ENCODE measurements around the gene PRKAG3. TPM values are rescaled to one million over a fixed set of nuclear protein-coding genes. Genes with fewer than 3 reads are reported as not detected.

Gene PRKAG3
- polyA plus RNA-seq, 2 donors: 0.02 TPM; not detected in 1

DNA sequence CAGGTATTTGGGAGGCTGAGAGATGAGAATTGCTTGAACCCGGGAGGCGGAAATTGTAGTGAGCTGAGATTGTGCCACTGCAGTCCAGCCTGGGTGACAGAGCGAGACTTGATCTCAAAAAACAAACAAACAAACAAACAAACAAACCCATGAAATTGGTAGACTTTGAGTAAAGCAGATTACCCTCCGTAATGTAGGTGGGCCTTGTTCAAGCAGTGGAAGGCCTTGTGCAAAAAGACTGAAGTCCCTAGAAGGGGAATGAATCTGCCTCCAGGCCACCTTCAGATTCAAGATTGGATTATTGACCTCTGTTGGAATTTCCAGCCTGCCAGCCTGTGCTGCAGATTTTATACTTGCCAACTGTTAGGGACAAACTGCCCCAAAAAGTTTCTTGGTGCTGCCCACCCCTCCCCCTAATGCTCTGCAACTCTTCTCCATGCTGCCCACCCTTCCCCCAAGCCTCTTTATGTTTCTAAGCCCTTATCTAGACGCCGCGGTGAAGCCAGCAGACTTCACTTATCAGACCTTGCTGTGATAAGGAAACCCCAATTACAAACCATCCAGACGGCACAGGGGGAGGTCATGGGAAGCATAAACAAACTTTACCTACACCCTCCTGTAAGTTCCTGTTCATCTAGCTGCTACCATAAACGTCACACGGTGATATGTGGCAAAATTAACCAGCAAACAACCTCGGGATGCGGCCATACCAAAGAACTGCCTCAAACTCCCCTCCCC lies 32.7 kb downstream of the PRKAG3 start:
- Histone ChIP-seq H3K4me1 (ENCODE audit: control insufficient read depth in 2 of 2, insufficient read depth in 2 of 2, low read length in 1 of 2) (peaks cover 0 to 4% of the 10 kb centered on the region in 2 donors), H3K36me3 (ENCODE audit: control insufficient read depth in 2 of 2, insufficient read depth in 2 of 2, low read length in 1 of 2) (no peaks in the 10 kb centered on the region), H3K27ac (ENCODE audit: low read depth in 2 of 2, low read length in 1 of 2) (no peak overlapping the region), H3K27me3 (ENCODE audit: control insufficient read depth in 1 of 2, insufficient read depth in 2 of 2, low read length in 2 of 2) (no peaks in the 10 kb centered on the region), H3K4me3 (ENCODE audit: low read depth in 1 of 2, low read length in 2 of 2) (no peak overlapping the region), H3K9me3 (ENCODE audit: control insufficient read depth in 2 of 2, insufficient read depth in 1 of 2, low read depth in 1 of 2, low read length in 1 of 2) (no peaks in the 10 kb centered on the region)
- 55 to 67% methylated on average over 12 of the region's 12 CpGs for WGBS, 2 donors

DNA sequence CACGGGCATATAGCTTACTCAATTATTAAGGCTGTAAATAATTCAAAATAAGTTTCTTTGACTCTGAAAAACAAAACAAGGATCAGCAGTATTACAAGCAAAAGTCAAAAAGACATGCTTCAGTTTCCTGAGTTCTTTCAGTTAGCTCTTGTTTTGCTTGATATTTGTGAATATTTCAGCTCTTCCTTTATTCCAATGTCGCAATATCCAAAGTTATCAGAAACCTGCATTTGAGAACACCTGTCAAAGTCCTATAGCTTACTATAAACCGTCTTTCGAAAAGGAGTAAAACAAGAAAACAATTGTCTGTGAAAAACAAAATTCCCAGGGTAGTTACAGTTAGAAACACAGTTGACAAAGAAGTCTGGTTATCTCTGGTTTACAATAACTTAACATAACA lies 34.9 kb downstream of the PRKAG3 start:
- Histone ChIP-seq H3K36me3 (ENCODE audit: control insufficient read depth in 2 of 2, insufficient read depth in 2 of 2, low read length in 1 of 2) (no peaks in the 10 kb centered on the region), H3K27me3 (ENCODE audit: control insufficient read depth in 1 of 2, insufficient read depth in 2 of 2, low read length in 2 of 2) (no peaks in the 10 kb centered on the region), H3K27ac (ENCODE audit: low read depth in 2 of 2, low read length in 1 of 2) (no peak overlapping the region), H3K4me1 (ENCODE audit: control insufficient read depth in 2 of 2, insufficient read depth in 2 of 2, low read length in 1 of 2) (peaks cover 0 to 4% of the 10 kb centered on the region in 2 donors), H3K9me3 (ENCODE audit: control insufficient read depth in 2 of 2, insufficient read depth in 1 of 2, low read depth in 1 of 2, low read length in 1 of 2) (no peaks in the 10 kb centered on the region), H3K4me3 (ENCODE audit: low read depth in 1 of 2, low read length in 2 of 2) (no peak overlapping the region)
- 91 to 94% methylated on average over 4 of the region's 4 CpGs for WGBS, 2 donors

- H3K4me3 ChIP-seq (ENCODE audit: low read depth in 1 of 2, low read length in 2 of 2): no peak overlapping the region
- H3K27me3 ChIP-seq (ENCODE audit: control insufficient read depth in 1 of 2, insufficient read depth in 2 of 2, low read length in 2 of 2): no peaks in the 10 kb centered on the region
- no peaks in the 10 kb centered on the region for H3K9me3 ChIP-seq (ENCODE audit: control insufficient read depth in 2 of 2, insufficient read depth in 1 of 2, low read depth in 1 of 2, low read length in 1 of 2)
- no peaks in the 10 kb centered on the region for H3K36me3 ChIP-seq (ENCODE audit: control insufficient read depth in 2 of 2, insufficient read depth in 2 of 2, low read length in 1 of 2)
- no peaks in the 10 kb centered on the region for H3K4me1 ChIP-seq (ENCODE audit: control insufficient read depth in 2 of 2, insufficient read depth in 2 of 2, low read length in 1 of 2)
- WGBS, 2 donors: 96 to 99% methylated on average over 1 of the region's 1 CpG
- no peak overlapping the region for H3K27ac ChIP-seq (ENCODE audit: low read depth in 2 of 2, low read length in 1 of 2)
Measured at GRCh38 chr2:218792433-218792832, 39.2 kb downstream of the PRKAG3 start.

DNA sequence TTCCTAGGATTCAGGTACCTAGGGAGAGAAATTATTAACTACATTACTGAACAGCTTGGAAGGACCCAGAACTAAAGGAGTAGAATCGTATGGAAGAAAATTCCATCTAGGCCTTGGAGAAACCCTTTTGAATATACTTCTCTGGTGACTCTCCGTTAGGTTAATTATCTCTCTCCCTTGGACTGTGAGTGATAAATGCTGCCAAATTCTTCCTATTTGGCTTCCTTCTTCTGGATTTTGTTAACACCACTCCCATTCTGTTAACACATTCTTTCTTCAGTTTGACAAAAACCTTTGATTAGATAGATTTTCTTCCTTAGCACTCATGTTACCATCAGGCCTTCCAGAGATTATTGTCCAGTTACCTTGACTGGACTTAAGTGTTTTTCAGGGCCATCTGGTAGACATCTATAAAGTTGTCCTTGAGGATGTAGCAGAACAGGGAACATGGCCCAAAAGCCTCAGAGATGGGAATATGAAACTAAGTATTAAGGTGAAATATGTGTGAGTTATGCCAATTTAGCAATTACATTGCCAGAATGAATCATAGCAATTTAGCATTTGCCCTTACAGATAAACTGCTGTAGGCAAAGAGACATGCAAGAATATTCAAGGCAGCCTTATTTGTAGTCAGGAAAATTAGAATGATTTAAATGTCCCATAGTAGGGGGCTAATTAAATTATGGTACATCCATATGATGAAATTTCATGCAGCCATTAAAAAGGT lies 42.9 kb downstream of the PRKAG3 start:
- Histone ChIP-seq H3K27ac (ENCODE audit: low read depth in 2 of 2, low read length in 1 of 2) (no peak overlapping the region), H3K9me3 (ENCODE audit: control insufficient read depth in 2 of 2, insufficient read depth in 1 of 2, low read depth in 1 of 2, low read length in 1 of 2) (no peaks in the 10 kb centered on the region), H3K27me3 (ENCODE audit: control insufficient read depth in 1 of 2, insufficient read depth in 2 of 2, low read length in 2 of 2) (no peaks in the 10 kb centered on the region), H3K36me3 (ENCODE audit: control insufficient read depth in 2 of 2, insufficient read depth in 2 of 2, low read length in 1 of 2) (no peaks in the 10 kb centered on the region), H3K4me3 (ENCODE audit: low read depth in 1 of 2, low read length in 2 of 2) (no peak overlapping the region), H3K4me1 (ENCODE audit: control insufficient read depth in 2 of 2, insufficient read depth in 2 of 2, low read length in 1 of 2) (no peaks in the 10 kb centered on the region)
- WGBS, 2 donors: 61 to 69% methylated on average over 2 of the region's 2 CpGs

GRCh38 chr2:218786133-218786532 lies 45.5 kb downstream of the PRKAG3 start:
- no peaks in the 10 kb centered on the region for H3K9me3 ChIP-seq (ENCODE audit: control insufficient read depth in 2 of 2, insufficient read depth in 1 of 2, low read depth in 1 of 2, low read length in 1 of 2)
- no peak overlapping the region for H3K4me3 ChIP-seq (ENCODE audit: low read depth in 1 of 2, low read length in 2 of 2)
- no peaks in the 10 kb centered on the region for H3K36me3 ChIP-seq (ENCODE audit: control insufficient read depth in 2 of 2, insufficient read depth in 2 of 2, low read length in 1 of 2)
- 83 to 85% methylated on average over 3 of the region's 3 CpGs for WGBS, 2 donors
- H3K27ac ChIP-seq (ENCODE audit: low read depth in 2 of 2, low read length in 1 of 2): no peak overlapping the region
- H3K4me1 ChIP-seq (ENCODE audit: control insufficient read depth in 2 of 2, insufficient read depth in 2 of 2, low read length in 1 of 2): no peaks in the 10 kb centered on the region
- H3K27me3 ChIP-seq (ENCODE audit: control insufficient read depth in 1 of 2, insufficient read depth in 2 of 2, low read length in 2 of 2): no peaks in the 10 kb centered on the region

DNA sequence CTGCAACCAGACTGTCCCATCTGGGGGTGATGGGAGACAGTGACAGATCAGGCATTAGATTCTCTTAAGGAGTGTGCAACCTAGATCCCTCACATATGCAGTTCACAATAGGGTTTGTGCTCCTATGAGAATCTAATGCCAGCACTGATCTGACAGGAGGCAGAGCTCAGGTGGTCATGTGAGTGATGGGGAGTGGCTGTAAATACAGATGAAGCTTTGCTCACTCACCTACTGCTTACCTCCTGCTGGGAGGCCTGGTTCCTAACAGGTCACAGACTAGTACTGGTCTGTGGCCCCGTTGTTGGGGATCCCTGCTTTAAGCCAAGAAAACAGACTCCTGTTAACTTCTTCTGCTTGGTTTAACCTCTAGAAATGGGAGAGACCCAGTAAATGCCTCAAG lies 46.5 kb downstream of the PRKAG3 start:
- WGBS, 2 donors: 32 to 47% methylated on average over 1 of the region's 1 CpG
- no peaks in the 10 kb centered on the region for H3K9me3 ChIP-seq (ENCODE audit: control insufficient read depth in 2 of 2, insufficient read depth in 1 of 2, low read depth in 1 of 2, low read length in 1 of 2)
- no peak overlapping the region for H3K4me3 ChIP-seq (ENCODE audit: low read depth in 1 of 2, low read length in 2 of 2)
- H3K4me1 ChIP-seq (ENCODE audit: control insufficient read depth in 2 of 2, insufficient read depth in 2 of 2, low read length in 1 of 2): no peaks in the 10 kb centered on the region
- H3K27me3 ChIP-seq (ENCODE audit: control insufficient read depth in 1 of 2, insufficient read depth in 2 of 2, low read length in 2 of 2): no peaks in the 10 kb centered on the region
- H3K27ac ChIP-seq (ENCODE audit: low read depth in 2 of 2, low read length in 1 of 2): no peak overlapping the region
- H3K36me3 ChIP-seq (ENCODE audit: control insufficient read depth in 2 of 2, insufficient read depth in 2 of 2, low read length in 1 of 2): no peaks in the 10 kb centered on the region

DNA sequence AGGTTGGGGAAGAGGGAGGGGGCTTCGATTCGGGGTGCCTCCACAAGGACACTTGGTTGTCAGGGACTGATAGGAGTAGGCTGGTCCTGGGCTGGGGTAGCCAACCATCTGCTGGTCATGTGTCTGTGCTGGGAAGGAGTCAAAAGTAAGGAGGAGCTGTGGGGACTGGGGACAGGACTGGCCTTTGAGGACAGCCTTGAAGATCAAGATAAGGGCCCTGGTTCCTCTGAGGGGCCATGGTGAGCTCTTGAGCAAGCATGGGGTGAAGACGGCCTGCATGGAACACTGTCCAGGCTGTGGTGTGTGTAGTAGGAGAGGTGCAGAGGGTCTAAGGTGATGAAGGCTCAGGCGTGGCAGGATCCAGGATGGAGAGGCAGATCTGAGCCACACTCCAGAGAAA lies 47.9 kb downstream of the PRKAG3 start:
- 91 to 93% methylated on average over 4 of the region's 4 CpGs for WGBS, 2 donors

DNA sequence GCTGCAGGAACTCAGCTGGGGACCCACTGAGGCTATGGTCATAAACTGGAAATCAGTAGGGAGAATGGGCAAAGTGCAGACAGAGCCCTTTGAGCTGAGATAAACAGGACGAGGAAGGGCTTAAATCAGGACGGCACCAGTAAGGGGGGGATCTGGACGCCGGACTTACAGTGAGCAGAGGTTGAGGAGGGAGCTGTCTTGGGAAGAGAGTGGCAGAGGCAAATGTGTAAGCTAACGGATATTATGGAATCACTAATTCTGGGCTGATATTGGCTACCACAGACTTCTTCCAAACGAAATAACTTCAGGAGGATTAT lies 49.1 kb downstream of the PRKAG3 start:
- Histone ChIP-seq H3K4me3 (ENCODE audit: low read depth in 1 of 2, low read length in 2 of 2) (peak overlapping the region; percentile 60 to 74), H3K4me1 (ENCODE audit: control insufficient read depth in 2 of 2, insufficient read depth in 2 of 2, low read length in 1 of 2) (no peaks in the 10 kb centered on the region), H3K27ac (ENCODE audit: low read depth in 2 of 2, low read length in 1 of 2) (peak overlapping the region; percentile 76 to 77), H3K36me3 (ENCODE audit: control insufficient read depth in 2 of 2, insufficient read depth in 2 of 2, low read length in 1 of 2) (no peaks in the 10 kb centered on the region), H3K27me3 (ENCODE audit: control insufficient read depth in 1 of 2, insufficient read depth in 2 of 2, low read length in 2 of 2) (no peaks in the 10 kb centered on the region), H3K9me3 (ENCODE audit: control insufficient read depth in 2 of 2, insufficient read depth in 1 of 2, low read depth in 1 of 2, low read length in 1 of 2) (peaks cover 0 to 2% of the 10 kb centered on the region in 2 donors)
- WGBS, 2 donors: 13 to 26% methylated on average over 6 of the region's 6 CpGs

More for the DNA sequence above, 47.9 kb downstream of the PRKAG3 start:
- Histone ChIP-seq H3K9me3 (ENCODE audit: control insufficient read depth in 2 of 2, insufficient read depth in 1 of 2, low read depth in 1 of 2, low read length in 1 of 2) (no peaks in the 10 kb centered on the region), H3K4me1 (ENCODE audit: control insufficient read depth in 2 of 2, insufficient read depth in 2 of 2, low read length in 1 of 2) (no peaks in the 10 kb centered on the region), H3K27me3 (ENCODE audit: control insufficient read depth in 1 of 2, insufficient read depth in 2 of 2, low read length in 2 of 2) (no peaks in the 10 kb centered on the region), H3K27ac (ENCODE audit: low read depth in 2 of 2, low read length in 1 of 2) (no peak overlapping the region), H3K36me3 (ENCODE audit: control insufficient read depth in 2 of 2, insufficient read depth in 2 of 2, low read length in 1 of 2) (no peaks in the 10 kb centered on the region), H3K4me3 (ENCODE audit: low read depth in 1 of 2, low read length in 2 of 2) (no peak overlapping the region)

DNA sequence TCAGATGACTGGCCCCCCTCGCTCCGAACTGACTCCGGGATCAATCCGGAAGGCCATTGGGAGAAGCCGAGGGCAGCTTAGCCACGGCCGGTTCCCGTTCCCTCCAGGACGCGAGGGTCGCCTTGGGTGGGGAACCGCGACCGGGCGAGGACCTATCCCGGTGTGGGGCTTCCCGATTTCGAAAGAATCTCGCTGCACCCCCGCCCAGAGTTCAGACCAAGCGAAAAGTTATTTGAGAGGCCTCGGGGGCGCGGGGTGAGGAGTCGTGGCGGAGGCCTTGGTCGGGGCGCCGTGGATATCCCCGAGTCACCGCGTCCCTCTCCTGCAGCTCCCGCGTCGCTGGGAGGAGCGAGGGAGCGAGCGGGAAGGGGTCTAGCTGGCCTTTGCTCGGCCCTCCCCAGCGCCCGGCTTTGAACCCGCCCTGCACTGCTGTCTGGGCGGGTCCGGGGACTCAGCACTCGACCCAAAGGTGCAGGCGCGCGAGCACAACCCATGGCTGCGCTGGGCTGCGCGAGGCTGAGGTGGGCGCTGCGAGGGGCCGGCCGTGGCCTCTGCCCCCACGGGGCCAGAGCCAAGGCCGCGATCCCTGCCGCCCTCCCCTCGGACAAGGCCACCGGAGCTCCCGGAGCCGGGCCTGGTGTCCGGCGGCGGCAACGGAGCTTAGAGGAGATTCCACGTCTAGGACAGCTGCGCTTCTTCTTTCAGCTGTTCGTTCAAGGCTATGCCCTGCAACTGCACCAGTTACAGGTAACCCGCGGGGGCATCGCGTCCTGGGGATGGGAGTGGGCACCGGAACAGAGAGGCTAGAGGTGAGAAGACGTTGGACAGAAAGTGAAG lies 49.7 kb downstream of the PRKAG3 start, which contains the start of gene CYP27A1:
TSS of gene CYP27A1 (plus strand) at position 457 of the 837 bp plus-strand sequence. CDS start at position 493, 36 bp downstream.
- H3K27ac ChIP-seq (ENCODE audit: low read depth in 2 of 2, low read length in 1 of 2): peak within 1 kb of the TSS; percentile 76 to 77
- H3K36me3 ChIP-seq (ENCODE audit: control insufficient read depth in 2 of 2, insufficient read depth in 2 of 2, low read length in 1 of 2): no peaks in the 10 kb centered on the region
- H3K9me3 ChIP-seq (ENCODE audit: control insufficient read depth in 2 of 2, insufficient read depth in 1 of 2, low read depth in 1 of 2, low read length in 1 of 2): peaks cover 2 to 5% of the 10 kb centered on the region in 2 donors
- H3K4me1 ChIP-seq (ENCODE audit: control insufficient read depth in 2 of 2, insufficient read depth in 2 of 2, low read length in 1 of 2): no peaks in the 10 kb centered on the region
- peak within 1 kb of the TSS; percentile 60 to 74 for H3K4me3 ChIP-seq (ENCODE audit: low read depth in 1 of 2, low read length in 2 of 2)
- no peaks in the 10 kb centered on the region for H3K27me3 ChIP-seq (ENCODE audit: control insufficient read depth in 1 of 2, insufficient read depth in 2 of 2, low read length in 2 of 2)
- WGBS, 2 donors: 1 to 3% methylated on average over 76 of the region's 76 CpGs

Data from esophagus (tissue), 2 donors.